Myocyte (in vitro differentiated cells): ENCODE results near the gene TYROBP. TPM values are rescaled to one million over a fixed set of nuclear protein-coding genes. Genes with fewer than 3 reads are reported as not detected.

Experiments used
- DNase-seq: peaks from one replicate; pipeline ENCODE4 v3.0.0-alpha.2; 2012; ENCODE audit warnings: low read depth
- total RNA-seq: library from RNA; depleted of rRNA; stranded (reverse); fragments of >200 nt; gene quantifications from 2 replicates; pipeline ENCODE4 v1.2.3, GENCODE V29; 2014

The TYROBP gene
- total RNA-seq, 1 donor from 2014 or later: not detected

- DNase-seq: no peak
Observed at GRCh38 chr19:35874392-35874930, 33.6 kb downstream of the TYROBP start.

GRCh38 chr19:35872180-35872579, 35.9 kb downstream of the TYROBP start:
- no peak for DNase-seq

GRCh38 chr19:35871611-35872010, 36.5 kb downstream of the TYROBP start:
- no peak for DNase-seq

GRCh38 chr19:35870798-35871197, 37.3 kb downstream of the TYROBP start:
- no peak for DNase-seq

- DNase-seq: peak; percentile 6
Observed at GRCh38 chr19:35870124-35870736, 37.9 kb downstream of the TYROBP start.

GRCh38 chr19:35869327-35870123, 38.6 kb downstream of the TYROBP start:
- peak; percentile 30 for DNase-seq

- DNase-seq: no peak
Observed at GRCh38 chr19:35868823-35869326, 39.2 kb downstream of the TYROBP start.

GRCh38 chr19:35868172-35868822, 39.8 kb downstream of the TYROBP start, which contains the start of gene APLP1:
APLP1 (plus strand) TSS chr19:35868574; CDS start chr19:35868637, 63 bp downstream.
- peak; percentile 53 for DNase-seq

- no peak for DNase-seq
Observed at GRCh38 chr19:35863018-35863417, 45.1 kb downstream of the TYROBP start.

GRCh38 chr19:35862528-35862927, 45.6 kb downstream of the TYROBP start:
- no peak for DNase-seq

- DNase-seq: no peak
Observed at GRCh38 chr19:35861640-35862160, 46.4 kb downstream of the TYROBP start.

- no peak for DNase-seq
Observed at GRCh38 chr19:35860818-35861639, 47.1 kb downstream of the TYROBP start.

GRCh38 chr19:35860436-35860817, 47.7 kb downstream of the TYROBP start:
- DNase-seq: no peak

GRCh38 chr19:35859414-35859813, 48.7 kb downstream of the TYROBP start:
- DNase-seq: no peak

GRCh38 chr19:35858311-35858710, 49.8 kb downstream of the TYROBP start:
- no peak for DNase-seq

GRCh38 chr19:35856546-35857149, 51.4 kb downstream of the TYROBP start, which contains the start of gene KIRREL2:
KIRREL2 (plus strand) TSS chr19:35856911; CDS start chr19:35857120, 209 bp downstream.
- no peak for DNase-seq
